CD4-positive, alpha-beta T cell treated with Interleukin-17A for 4 hours (primary cell): ENCODE measurements around the gene ATG2B.
"Not testable (repeated sequence)": the region's sequence is repeated elsewhere in the genome, so short reads cannot be mapped to it uniquely, and the experiment has no call there.

Experiments
- DNase-seq: peaks from one replicate; pipeline ENCODE4 v3.0.0-alpha.2; 2020; ENCODE audit warnings: mixed read lengths

ATG2B gene

GRCh38 chr14:96251656-96252155, 111.4 kb downstream of the ATG2B start:
- no peak for DNase-seq

- no peak for DNase-seq
Measured at GRCh38 chr14:96250485-96250884, 112.7 kb downstream of the ATG2B start.

GRCh38 chr14:96249029-96249428, 114.1 kb downstream of the ATG2B start:
- no peak for DNase-seq

GRCh38 chr14:96247031-96247430, 116.1 kb downstream of the ATG2B start:
- DNase-seq, result no peak

- no peak for DNase-seq
Measured at GRCh38 chr14:96246539-96246847, 116.6 kb downstream of the ATG2B start.

GRCh38 chr14:96245710-96246538, 117.2 kb downstream of the ATG2B start:
- no peak for DNase-seq

GRCh38 chr14:96245074-96245473, 118.1 kb downstream of the ATG2B start:
- DNase-seq, result not testable (repeated sequence)

- DNase-seq, result no peak
Measured at GRCh38 chr14:96243785-96244184, 119.4 kb downstream of the ATG2B start.

- DNase-seq, result no peak
Measured at GRCh38 chr14:96242126-96242525, 121.0 kb downstream of the ATG2B start.

GRCh38 chr14:96240641-96241040, 122.5 kb downstream of the ATG2B start:
- no peak for DNase-seq

- DNase-seq, result no peak
Measured at GRCh38 chr14:96239711-96240141, 123.4 kb downstream of the ATG2B start.

GRCh38 chr14:96238676-96239265, 124.4 kb downstream of the ATG2B start:
- no peak for DNase-seq

- DNase-seq, result no peak
Measured at GRCh38 chr14:96237641-96238040, 125.5 kb downstream of the ATG2B start.

- no peak for DNase-seq
Measured at GRCh38 chr14:96235426-96235825, 127.7 kb downstream of the ATG2B start.

- DNase-seq, result no peak
Measured at GRCh38 chr14:96233661-96234060, 129.5 kb downstream of the ATG2B start.

GRCh38 chr14:96232506-96232905, 130.6 kb downstream of the ATG2B start:
- no peak for DNase-seq

- DNase-seq, result no peak
Measured at GRCh38 chr14:96231526-96232130, 131.5 kb downstream of the ATG2B start.

- DNase-seq, result no peak
Measured at GRCh38 chr14:96231056-96231455, 132.1 kb downstream of the ATG2B start.

- DNase-seq, result no peak
Measured at GRCh38 chr14:96229315-96229714, 133.8 kb downstream of the ATG2B start.
